Stimulated activated memory B cell treated with anti-CD40 and anti-IgM and Interleukin-4, amounts not matched to agents 10 μg/mL and 1 μg/mL and 100 μg/mL, for 72 hours (primary cell): ENCODE measurements around the gene ADRA2B.

Source experiments
- ATAC-seq: fragments of 150-1000 bp; cut with Tn5 transposase; 2 replicates; pipeline ENCODE4 v1.10.0; 2021
- H3K27ac Mint-ChIP-seq: one replicate; pipeline ENCODE4 v1.8.0; 2022; ENCODE audit warnings: mild to moderate bottlenecking, mixed read lengths
- H3K27me3 Mint-ChIP-seq: one replicate; pipeline ENCODE4 v1.8.0; 2022; ENCODE audit warnings: mixed read lengths
- H3K36me3 Mint-ChIP-seq: one replicate; pipeline ENCODE4 v1.8.0; 2022; ENCODE audit warnings: mixed read lengths
- H3K4me1 Mint-ChIP-seq: one replicate; pipeline ENCODE4 v1.8.0; 2022; ENCODE audit warnings: mixed read lengths
- H3K4me3 Mint-ChIP-seq: one replicate; pipeline ENCODE4 v1.8.0; 2022; ENCODE audit warnings: mild to moderate bottlenecking, moderate library complexity, mixed read lengths
- H3K9me3 Mint-ChIP-seq: one replicate; pipeline ENCODE4 v1.8.0; 2022; ENCODE audit warnings: mixed read lengths

The ADRA2B gene

GRCh38 chr2:96153291-96153713 is 36.9 kb upstream of the ADRA2B start:
- H3K27me3 Mint-ChIP-seq = no peaks in the 10 kb centered on the region
- H3K4me3 Mint-ChIP-seq = no peak overlapping the region
- no peaks in the 10 kb centered on the region for H3K36me3 Mint-ChIP-seq
- peaks cover 78% of the 10 kb centered on the region for H3K4me1 Mint-ChIP-seq
- H3K9me3 Mint-ChIP-seq = no peaks in the 10 kb centered on the region
- H3K27ac Mint-ChIP-seq = peak overlapping the region; percentile 92
- no peak for ATAC-seq

DNA sequence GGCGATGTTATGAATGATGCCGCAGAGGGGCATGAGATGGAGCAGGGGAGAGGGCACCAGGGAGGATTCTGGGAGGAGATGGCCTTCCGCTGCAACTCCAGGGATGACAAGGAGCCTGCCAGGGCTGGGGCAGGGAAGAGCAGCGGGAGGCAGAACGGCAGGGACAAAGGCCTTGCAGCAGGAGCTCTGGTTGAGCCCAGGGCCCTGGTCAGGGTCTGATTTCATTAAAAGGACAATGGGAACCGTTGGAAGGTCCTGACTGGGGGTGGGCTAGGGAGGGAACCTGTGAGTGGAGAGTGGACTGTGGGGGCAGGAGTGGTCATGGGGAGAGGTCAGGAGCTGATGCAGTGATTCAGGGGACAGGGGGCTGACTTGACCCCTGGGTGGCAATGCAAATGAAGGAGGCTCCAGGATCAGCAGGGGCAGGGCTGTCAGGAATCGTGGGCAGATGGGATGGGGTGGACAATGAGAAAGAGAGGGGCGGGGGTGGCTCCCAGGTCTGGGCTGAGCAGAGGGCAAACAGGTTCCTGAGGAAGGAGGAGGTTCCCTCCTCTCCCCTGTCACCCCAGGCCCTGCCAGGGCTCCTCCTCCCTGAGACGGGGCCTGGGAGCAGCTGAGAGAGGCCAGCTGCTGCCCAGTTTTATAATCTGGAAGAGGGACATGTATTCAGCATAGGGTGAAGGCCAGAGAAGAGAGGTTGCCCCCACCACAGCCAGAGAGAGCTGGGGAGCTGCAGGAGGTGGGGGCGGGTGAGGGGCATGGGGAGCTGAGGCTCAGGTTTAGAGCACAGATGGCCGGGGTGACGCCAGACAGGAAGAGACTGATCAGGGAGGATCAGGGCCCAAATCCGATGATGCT is 36.2 kb upstream of the ADRA2B start:
- no peaks in the 10 kb centered on the region for H3K36me3 Mint-ChIP-seq
- H3K9me3 Mint-ChIP-seq = no peaks in the 10 kb centered on the region
- no peak for ATAC-seq
- no peaks in the 10 kb centered on the region for H3K27me3 Mint-ChIP-seq
- peaks cover 78% of the 10 kb centered on the region for H3K4me1 Mint-ChIP-seq
- no peak overlapping the region for H3K4me3 Mint-ChIP-seq
- H3K27ac Mint-ChIP-seq = peak overlapping the region; percentile 92

DNA sequence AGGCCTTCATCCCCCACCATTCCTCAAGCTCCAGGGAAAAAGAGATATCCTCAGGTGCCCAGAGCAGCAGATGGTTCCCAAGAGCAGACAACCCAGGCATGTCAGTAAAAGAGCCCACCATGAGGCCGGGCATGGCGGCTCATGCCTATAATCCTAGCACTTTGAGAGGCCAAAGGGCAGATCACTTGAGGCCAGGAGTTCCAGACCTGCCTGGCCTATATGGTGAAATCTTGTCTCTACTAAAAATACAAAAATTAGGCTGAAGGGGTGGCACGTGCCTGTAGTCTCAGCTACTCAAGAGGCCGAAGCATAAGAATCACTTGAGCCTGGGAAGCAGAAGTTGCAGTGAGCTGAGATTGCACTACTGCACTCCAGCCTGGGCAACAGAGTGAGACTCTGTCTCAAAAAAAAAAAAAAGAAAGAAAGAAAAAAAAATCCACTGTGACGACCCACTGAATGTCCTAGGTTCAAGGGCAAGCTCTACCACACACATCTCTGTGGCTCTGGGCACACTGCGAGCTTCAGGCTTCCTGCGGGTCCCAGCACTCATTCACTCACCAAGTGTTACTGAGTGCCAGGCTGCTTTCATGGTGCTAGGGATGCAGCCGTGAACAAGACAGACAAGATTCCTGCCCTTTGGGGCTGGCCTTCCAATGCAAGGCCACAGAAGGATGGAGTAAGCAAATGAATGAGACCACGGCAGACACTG is 35.4 kb upstream of the ADRA2B start:
- Mint-ChIP-seq H3K9me3 (no peaks in the 10 kb centered on the region), H3K4me1 (peaks cover 78% of the 10 kb centered on the region), H3K4me3 (no peak overlapping the region), H3K36me3 (no peaks in the 10 kb centered on the region), H3K27me3 (no peaks in the 10 kb centered on the region), H3K27ac (peak overlapping the region; percentile 92)
- ATAC-seq = no peak

DNA sequence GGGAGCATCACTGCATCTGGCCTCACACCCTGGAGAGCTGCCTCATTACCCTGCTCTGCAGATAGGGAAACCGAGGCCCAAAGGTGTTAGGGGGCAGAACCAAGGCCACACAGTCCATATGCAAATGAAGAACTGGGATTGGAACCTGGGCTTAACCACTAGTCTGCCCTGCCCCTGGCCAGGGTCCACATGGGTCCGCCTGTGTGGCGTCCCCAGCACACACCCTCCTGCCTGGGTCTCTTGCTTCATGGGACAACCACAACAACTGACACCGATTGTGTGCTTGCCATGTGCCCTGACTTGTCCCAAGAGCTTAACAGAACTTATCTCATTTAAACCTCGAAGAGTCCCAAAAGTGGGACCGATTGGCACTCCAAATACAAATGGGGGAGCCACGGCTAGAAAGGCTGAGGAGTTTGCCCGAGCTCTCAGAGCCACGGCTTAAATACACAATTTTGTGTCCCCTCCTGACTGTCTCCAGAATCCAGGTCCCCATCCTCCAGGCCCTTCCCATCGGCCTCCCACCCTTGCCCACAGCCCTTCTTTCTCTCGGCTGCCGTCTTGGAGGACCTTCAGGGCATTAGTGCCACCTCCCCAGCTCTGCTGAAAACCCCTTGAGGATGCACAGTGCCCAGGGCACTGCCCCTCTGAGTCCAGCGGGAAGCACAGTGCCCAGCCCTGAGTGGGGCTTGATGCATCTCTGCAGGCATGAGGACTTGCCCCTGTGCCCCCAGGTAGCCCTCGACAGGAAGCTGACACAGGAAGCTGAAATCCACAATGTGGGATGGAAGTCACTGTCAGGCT is 34.6 kb upstream of the ADRA2B start:
- H3K36me3 Mint-ChIP-seq = no peaks in the 10 kb centered on the region
- ATAC-seq = no peak
- H3K27ac Mint-ChIP-seq = peak overlapping the region; percentile 92
- H3K4me1 Mint-ChIP-seq = peaks cover 78% of the 10 kb centered on the region
- no peak overlapping the region for H3K4me3 Mint-ChIP-seq
- no peaks in the 10 kb centered on the region for H3K9me3 Mint-ChIP-seq
- no peaks in the 10 kb centered on the region for H3K27me3 Mint-ChIP-seq

DNA sequence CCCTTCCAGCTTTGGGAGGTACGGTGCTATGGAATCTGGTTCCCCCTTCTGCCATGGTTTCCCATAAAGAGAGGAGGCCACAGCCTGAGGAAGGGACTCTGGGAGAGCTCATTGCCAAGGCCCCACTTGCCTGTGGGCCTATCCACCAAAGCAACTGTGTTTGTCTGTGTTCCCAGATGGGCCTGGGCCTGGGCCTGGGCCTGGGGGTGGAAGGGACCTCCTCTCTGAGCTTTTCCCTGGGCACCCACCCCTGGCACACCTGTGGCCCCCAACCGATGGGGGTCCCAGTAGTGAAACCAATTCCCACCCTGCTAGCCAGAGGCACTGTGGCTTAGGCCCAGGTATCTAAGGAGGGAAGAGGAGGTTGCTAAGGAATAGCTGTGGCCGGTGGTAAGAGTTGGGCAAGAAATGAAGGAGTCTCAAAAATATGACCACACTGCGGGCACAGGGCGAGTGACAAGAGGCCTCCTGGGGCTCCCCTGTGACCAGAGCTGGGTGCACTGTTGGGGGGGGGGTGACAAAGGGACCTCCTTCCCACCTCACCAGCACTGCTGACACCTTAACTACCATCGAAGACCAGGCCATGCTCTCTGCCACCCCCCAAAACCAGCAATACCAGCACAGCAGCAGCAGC is 33.8 kb upstream of the ADRA2B start:
- Mint-ChIP-seq H3K36me3 (no peaks in the 10 kb centered on the region), H3K9me3 (no peaks in the 10 kb centered on the region), H3K27ac (peak overlapping the region; percentile 66), H3K4me3 (no peak overlapping the region), H3K4me1 (peaks cover 76% of the 10 kb centered on the region), H3K27me3 (no peaks in the 10 kb centered on the region)
- ATAC-seq = no peak

- ATAC-seq = peak; percentile 74
- H3K36me3 Mint-ChIP-seq = peaks cover 11% of the 10 kb centered on the region
- peak overlapping the region; percentile 65 for H3K4me3 Mint-ChIP-seq
- H3K27ac Mint-ChIP-seq = peak overlapping the region; percentile 96
- no peaks in the 10 kb centered on the region for H3K9me3 Mint-ChIP-seq
- peaks cover 74% of the 10 kb centered on the region for H3K4me1 Mint-ChIP-seq
- no peaks in the 10 kb centered on the region for H3K27me3 Mint-ChIP-seq
Observed at GRCh38 chr2:96148410-96149217, 32.2 kb upstream of the ADRA2B start.

GRCh38 chr2:96147593-96148201 is 31.3 kb upstream of the ADRA2B start:
- peaks cover 19% of the 10 kb centered on the region for H3K36me3 Mint-ChIP-seq
- H3K9me3 Mint-ChIP-seq = no peaks in the 10 kb centered on the region
- H3K27me3 Mint-ChIP-seq = no peaks in the 10 kb centered on the region

DNA sequence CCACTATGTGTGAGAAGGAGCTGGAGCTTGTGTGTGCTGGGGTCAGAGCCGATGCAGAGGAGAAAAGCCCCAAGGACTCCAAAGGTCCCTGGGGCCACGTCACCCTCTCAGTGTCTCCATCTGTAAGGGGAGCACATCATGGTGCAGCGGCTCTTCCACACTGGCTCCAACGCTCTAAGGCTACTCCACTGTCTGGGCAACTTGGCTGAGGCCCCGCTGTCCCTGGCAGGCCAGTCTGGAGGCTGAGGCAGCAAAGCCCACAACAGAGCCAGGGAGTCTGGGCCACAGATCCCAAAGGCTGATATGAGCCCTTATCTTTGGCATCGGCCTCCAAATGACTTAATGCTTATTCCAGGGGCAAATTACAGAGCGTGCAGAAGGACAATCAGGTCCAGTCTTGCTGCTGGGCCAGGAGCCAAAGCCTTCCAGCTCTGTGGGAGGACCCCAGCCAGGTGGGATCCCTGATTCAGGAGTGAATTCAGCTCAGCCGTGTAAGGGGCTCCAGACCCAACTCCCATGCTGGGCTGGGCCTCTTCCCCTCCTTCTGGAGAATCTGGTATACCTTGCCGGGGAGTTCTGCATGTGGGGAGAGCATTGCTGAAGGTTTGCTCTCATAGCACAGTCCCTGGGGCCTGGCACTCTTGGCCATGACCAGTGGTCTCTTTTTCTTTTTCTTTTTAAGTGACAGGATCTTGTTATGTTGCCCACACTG is 30.7 kb upstream of the ADRA2B start:
- H3K27ac Mint-ChIP-seq = peak overlapping the region; percentile 96
- H3K36me3 Mint-ChIP-seq = peaks cover 26% of the 10 kb centered on the region
- ATAC-seq = no peak
- H3K4me1 Mint-ChIP-seq = peaks cover 82% of the 10 kb centered on the region
- no peaks in the 10 kb centered on the region for H3K9me3 Mint-ChIP-seq
- H3K4me3 Mint-ChIP-seq = peak overlapping the region; percentile 93
- H3K27me3 Mint-ChIP-seq = no peaks in the 10 kb centered on the region

More at GRCh38 chr2:96147593-96148201, 31.3 kb upstream of the ADRA2B start:
- ATAC-seq = no peak
- Mint-ChIP-seq H3K27ac (peak overlapping the region; percentile 96), H3K4me3 (peak overlapping the region; percentile 49), H3K4me1 (peaks cover 78% of the 10 kb centered on the region)

- peaks cover 27% of the 10 kb centered on the region for H3K36me3 Mint-ChIP-seq
- H3K9me3 Mint-ChIP-seq = no peaks in the 10 kb centered on the region
- peaks cover 82% of the 10 kb centered on the region for H3K4me1 Mint-ChIP-seq
- H3K27ac Mint-ChIP-seq = peak overlapping the region; percentile 96
- peak; percentile 64 for ATAC-seq
- peak overlapping the region; percentile 93 for H3K4me3 Mint-ChIP-seq
- H3K27me3 Mint-ChIP-seq = no peaks in the 10 kb centered on the region
Observed at GRCh38 chr2:96146153-96146880, 29.9 kb upstream of the ADRA2B start.

- no peaks in the 10 kb centered on the region for H3K27me3 Mint-ChIP-seq
- no peaks in the 10 kb centered on the region for H3K9me3 Mint-ChIP-seq
- H3K4me3 Mint-ChIP-seq = peak overlapping the region; percentile 93
- peak overlapping the region; percentile 96 for H3K27ac Mint-ChIP-seq
- peak; percentile 0 for ATAC-seq
- peaks cover 82% of the 10 kb centered on the region for H3K4me1 Mint-ChIP-seq
- peaks cover 27% of the 10 kb centered on the region for H3K36me3 Mint-ChIP-seq
Observed at GRCh38 chr2:96145848-96146152, 29.4 kb upstream of the ADRA2B start.

DNA sequence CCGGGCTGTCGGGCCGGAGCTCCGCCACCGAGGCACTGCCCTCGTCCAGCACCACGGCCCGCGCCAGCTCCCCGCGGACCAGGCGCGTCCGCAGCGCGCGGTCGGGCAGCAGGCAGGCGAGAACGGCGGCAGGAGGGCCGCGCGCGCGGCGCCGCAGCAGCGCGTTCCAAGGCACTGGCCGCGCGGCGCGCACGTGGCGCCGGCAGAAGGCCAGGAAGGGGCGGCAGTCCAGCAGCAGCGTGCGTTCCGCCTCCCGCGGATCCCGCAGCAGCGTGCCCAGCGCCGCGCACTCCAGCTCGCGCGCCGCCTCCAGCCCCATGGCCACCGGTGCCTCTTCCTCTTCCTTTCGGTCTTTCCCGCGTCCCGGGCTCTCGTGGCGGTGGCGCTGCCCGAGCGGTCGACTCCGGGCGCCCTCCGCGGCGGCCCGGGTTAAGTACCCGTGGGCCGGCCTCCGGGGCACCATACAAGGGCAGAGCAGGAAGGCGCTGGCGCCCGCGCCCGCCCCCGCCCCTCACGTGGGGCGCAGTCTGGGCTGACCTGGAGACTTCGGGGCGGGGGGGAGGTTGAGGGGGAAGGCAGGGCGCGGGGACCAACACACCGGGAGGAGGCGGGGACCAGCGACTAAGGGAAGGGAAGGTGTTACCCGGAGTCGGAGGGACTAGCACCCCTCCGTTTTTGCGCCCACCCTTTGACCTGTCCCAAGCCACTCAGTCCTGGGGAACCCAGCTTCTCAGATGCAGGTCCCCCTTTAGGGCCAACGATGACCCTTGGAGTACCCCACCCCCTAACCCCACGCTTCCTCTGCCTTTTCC is 28.9 kb upstream of the ADRA2B start, which contains the start of gene DUSP2:
TSS of gene DUSP2 (minus strand) at position 405 of the 812 bp plus-strand sequence. CDS start at position 319, 86 bp downstream.
- Mint-ChIP-seq H3K9me3 (no peaks in the 10 kb centered on the region), H3K27ac (peak within 1 kb of the TSS; percentile 96), H3K27me3 (no peaks in the 10 kb centered on the region), H3K4me3 (peak within 1 kb of the TSS; percentile 93), H3K4me1 (peaks cover 77% of the 10 kb centered on the region), H3K36me3 (peaks cover 27% of the 10 kb centered on the region)
- ATAC-seq = peak; percentile 81

DNA sequence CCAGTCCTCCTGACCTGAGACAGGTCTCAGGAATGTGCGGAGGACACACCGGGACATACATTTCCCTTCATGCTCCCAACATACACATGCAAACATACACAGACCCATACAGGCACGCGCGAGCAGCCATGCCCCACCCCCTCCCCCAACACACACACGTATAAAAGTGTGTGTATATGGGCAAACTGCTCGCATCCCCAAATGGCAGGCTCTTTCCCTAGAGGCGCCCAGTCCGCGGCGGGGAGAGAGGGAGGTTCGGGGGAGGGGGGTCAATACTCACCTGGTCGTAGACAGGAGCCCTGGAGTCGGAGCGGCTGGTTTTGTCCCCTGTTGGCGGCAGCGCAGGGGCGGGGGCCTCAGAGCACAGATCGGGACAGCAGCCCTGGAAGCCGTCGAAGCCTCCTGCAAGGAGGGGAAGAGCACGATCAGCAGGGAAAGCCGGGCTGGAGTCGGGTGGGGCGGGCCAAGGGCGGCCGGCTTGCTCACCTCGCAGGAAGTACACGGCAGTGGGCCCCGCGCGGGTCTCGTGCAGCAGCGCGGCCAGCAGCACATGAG is 28.2 kb upstream of the ADRA2B start:
- H3K9me3 Mint-ChIP-seq = no peaks in the 10 kb centered on the region
- ATAC-seq = no peak
- H3K4me1 Mint-ChIP-seq = peaks cover 79% of the 10 kb centered on the region
- H3K36me3 Mint-ChIP-seq = peaks cover 27% of the 10 kb centered on the region
- peak overlapping the region; percentile 93 for H3K4me3 Mint-ChIP-seq
- H3K27me3 Mint-ChIP-seq = no peaks in the 10 kb centered on the region
- peak overlapping the region; percentile 96 for H3K27ac Mint-ChIP-seq
